ENCODE results near the gene CHRM2.

DNA sequence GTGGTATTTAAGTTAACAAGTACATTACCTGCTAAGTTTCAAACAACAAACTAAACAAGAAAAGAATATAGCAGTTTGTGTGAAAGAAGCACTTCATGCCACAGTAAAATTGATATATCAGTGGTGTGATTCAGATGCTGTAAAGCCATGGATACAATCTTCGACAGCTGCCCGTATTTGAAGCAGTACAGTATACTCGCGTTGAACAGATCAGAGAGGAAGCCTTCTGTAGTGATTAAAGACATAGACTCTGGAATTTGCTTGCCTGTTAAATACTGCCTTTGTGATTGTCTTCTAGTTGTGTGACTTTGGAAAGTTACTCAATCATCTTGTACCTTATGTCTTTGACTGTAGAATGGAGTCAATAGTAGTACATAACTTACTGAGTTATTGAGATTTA is 71.7 kb downstream of the CHRM2 start:
- TF ChIP-seq EZH2 (IDR thresholded peaks at IDR 0.05; ENCODE audit: low read depth) (no peak), CTCF (conservative IDR thresholded peaks at IDR 0.05) (no peak)

Data from PC-9 (cell line).